OCI-LY3 (cell line): Measurements from ENCODE around the gene SMYD3.

Experiments used
- EZH2phosphoT487 ChIP-seq: fragments of 200-600 bp; shearing (Covaris generic); IDR thresholded peaks from 2 replicates; pipeline ENCODE4 v1.6.1; 2018; ENCODE audit warnings: antibody characterized with exemption, mixed run types, low read depth
- TF ChIP-seq, protein P1 (sequence below): fragments of 200-600, 300-600 bp; sonication (generic); IDR thresholded peaks from 2 replicates; pipeline ENCODE4 v1.5.1; 2014; ENCODE audit warnings: antibody characterized with exemption, low read length, low read depth

DNA sequence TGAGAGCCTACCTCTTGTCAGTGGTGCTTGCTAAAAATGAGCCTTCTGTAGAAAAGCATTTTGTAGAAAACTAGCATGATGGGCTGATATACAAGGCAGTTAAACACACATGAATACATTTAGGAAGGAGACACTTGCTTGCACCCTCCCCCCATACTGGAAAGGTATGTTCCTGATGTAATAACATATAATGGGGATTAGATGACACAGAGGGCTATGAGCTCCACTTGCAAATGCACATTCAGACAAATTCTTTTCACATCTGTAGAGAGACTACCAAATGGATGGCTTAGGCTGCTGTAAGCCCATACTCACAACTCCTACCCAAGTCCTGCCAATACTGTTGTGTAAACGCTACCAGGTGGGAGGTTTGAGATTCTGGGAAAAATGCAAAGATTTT lies 634.0 kb downstream of the SMYD3 start:
- TF ChIP-seq, protein P1, sequence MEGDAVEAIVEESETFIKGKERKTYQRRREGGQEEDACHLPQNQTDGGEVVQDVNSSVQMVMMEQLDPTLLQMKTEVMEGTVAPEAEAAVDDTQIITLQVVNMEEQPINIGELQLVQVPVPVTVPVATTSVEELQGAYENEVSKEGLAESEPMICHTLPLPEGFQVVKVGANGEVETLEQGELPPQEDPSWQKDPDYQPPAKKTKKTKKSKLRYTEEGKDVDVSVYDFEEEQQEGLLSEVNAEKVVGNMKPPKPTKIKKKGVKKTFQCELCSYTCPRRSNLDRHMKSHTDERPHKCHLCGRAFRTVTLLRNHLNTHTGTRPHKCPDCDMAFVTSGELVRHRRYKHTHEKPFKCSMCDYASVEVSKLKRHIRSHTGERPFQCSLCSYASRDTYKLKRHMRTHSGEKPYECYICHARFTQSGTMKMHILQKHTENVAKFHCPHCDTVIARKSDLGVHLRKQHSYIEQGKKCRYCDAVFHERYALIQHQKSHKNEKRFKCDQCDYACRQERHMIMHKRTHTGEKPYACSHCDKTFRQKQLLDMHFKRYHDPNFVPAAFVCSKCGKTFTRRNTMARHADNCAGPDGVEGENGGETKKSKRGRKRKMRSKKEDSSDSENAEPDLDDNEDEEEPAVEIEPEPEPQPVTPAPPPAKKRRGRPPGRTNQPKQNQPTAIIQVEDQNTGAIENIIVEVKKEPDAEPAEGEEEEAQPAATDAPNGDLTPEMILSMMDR: no peak
- TF ChIP-seq EZH2phosphoT487: no peak
